C4-2B (cell line): ENCODE results near the gene HPCAL1.

Experiments used
- ZFX ChIP-seq: fragments of 450-650 bp; IDR thresholded peaks from 2 replicates; pipeline ENCODE4 v1.6.1; 2017
- TF ChIP-seq, protein P1 (sequence below): fragments of 450-650 bp; conservative IDR thresholded peaks from 2 replicates; pipeline ENCODE4 v1.5.1; 2017; ENCODE audit warnings: mild to moderate bottlenecking

DNA sequence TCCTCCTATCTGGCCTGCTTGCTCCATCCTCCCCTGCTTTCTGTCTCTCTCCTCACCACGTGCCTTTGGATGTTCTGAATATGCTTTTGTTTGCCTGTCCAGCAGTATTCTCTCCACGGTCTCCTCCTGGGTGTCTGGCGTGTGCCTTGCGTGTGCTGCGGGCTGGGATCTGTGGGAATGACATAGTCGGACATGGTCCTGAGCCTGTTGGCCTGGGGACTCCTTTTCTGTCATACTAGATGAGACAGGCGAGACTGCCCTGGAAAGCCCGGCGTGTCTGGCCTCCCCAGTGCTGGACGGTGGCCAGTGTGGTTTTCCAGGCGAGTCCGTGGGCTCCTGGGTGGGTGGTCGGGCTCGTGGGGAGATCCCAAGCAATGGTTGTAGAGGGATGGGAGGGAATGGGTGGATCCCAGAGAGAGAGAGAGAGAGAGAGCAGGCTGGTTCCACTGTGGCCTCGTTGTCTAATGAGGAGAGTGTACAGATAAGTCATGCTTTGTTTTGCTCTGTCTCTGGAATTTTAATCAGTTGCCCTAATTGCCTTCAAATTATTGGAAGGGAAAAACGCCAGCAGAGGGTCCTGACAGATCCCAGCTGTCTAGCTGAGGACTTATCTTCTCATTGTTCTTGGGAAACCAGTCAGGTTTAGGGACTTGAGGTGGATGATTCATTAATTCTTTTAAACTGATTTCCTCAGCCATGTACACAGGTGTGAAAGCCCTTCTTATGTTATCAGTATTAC, 58.3 kb downstream of the HPCAL1 start:
- TF ChIP-seq, protein P1, sequence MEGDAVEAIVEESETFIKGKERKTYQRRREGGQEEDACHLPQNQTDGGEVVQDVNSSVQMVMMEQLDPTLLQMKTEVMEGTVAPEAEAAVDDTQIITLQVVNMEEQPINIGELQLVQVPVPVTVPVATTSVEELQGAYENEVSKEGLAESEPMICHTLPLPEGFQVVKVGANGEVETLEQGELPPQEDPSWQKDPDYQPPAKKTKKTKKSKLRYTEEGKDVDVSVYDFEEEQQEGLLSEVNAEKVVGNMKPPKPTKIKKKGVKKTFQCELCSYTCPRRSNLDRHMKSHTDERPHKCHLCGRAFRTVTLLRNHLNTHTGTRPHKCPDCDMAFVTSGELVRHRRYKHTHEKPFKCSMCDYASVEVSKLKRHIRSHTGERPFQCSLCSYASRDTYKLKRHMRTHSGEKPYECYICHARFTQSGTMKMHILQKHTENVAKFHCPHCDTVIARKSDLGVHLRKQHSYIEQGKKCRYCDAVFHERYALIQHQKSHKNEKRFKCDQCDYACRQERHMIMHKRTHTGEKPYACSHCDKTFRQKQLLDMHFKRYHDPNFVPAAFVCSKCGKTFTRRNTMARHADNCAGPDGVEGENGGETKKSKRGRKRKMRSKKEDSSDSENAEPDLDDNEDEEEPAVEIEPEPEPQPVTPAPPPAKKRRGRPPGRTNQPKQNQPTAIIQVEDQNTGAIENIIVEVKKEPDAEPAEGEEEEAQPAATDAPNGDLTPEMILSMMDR = no peak
- TF ChIP-seq ZFX = no peak
